D721Med (cell line): ENCODE data around the gene BMP6.

Experiments
- DNase-seq: peaks from one replicate; pipeline ENCODE4 v3.0.0; 2011; ENCODE audit warnings: low spot score; ENCODE audit not compliant: insufficient read length
- FAIRE-seq: peaks from 2 replicates; lab custom pipeline; 2011; peaks lifted over from hg19 to GRCh38; lab: Jason Lieb, UNC
- TF ChIP-seq, protein P1 (sequence below): IDR thresholded peaks from 2 replicates; pipeline ENCODE4 v1.5.1; 2012; ENCODE audit warnings: mild to moderate bottlenecking, control low read depth; ENCODE audit not compliant: insufficient read depth; ENCODE audit errors: missing control alignments

The BMP6 gene

DNA sequence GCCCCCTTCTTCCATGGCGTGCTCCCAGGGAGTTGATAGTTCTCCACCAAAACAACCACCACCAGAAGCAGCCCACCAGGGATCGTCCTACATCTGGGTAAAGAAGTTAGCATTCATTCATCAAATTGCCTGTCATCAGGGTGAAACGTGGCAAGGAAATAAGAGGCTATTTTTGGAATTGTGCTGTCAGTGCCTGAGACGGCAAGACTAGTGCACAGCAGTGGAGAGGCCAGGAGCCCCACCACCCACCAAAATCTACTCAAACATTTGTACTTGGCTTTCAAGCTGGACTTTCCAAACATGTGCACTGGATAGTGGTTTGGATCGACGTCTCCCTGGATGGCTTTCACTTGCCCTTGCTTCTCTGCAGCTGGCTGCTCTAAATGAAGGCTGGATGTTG, 139.9 kb downstream of the BMP6 start:
- TF ChIP-seq, protein P1, sequence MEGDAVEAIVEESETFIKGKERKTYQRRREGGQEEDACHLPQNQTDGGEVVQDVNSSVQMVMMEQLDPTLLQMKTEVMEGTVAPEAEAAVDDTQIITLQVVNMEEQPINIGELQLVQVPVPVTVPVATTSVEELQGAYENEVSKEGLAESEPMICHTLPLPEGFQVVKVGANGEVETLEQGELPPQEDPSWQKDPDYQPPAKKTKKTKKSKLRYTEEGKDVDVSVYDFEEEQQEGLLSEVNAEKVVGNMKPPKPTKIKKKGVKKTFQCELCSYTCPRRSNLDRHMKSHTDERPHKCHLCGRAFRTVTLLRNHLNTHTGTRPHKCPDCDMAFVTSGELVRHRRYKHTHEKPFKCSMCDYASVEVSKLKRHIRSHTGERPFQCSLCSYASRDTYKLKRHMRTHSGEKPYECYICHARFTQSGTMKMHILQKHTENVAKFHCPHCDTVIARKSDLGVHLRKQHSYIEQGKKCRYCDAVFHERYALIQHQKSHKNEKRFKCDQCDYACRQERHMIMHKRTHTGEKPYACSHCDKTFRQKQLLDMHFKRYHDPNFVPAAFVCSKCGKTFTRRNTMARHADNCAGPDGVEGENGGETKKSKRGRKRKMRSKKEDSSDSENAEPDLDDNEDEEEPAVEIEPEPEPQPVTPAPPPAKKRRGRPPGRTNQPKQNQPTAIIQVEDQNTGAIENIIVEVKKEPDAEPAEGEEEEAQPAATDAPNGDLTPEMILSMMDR, result no peak
- DNase-seq (no peak), FAIRE-seq (no peak)

DNA sequence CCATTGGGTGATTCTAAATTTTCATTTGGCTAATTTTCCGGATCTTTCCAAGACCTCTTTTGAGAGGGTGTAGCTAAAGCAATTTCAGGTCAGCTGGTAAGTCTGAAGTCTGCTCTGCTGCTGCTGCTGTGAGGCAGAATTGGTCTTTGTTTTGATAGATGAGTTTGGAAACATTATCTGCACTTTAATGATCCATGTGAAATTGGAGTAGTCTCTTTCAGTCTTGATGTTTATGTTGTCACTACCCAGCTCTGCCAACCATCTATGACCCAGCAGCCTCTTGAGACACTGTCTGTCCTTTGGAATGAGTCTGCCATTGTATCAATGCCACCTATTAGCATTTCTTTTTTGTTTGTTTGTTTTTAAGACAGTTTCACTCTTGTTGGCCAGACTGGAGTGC, 140.6 kb downstream of the BMP6 start:
- DNase-seq (no peak), FAIRE-seq (no peak)
- TF ChIP-seq, protein P1, result no peak

DNA sequence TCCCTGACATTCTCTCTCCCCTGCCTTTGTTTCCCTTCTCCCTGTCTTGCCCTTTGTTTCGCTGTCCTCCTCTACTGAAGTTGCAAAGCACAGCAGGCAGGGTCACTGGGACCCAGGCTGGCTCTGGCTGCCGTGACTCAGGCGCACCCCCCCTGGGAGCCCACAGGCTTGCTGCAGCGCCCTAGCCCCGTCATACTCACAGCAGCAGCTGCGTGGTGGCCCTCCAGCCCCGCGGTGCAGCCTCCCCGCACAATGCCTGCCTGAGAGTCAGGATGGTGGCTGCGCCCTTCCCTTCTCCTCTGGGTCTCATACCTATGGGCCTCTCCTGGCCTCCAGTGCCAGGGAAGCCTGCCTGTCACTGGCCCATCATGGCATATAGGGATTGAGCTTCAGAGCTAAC, 143.0 kb downstream of the BMP6 start:
- DNase-seq (no peak), FAIRE-seq (no peak)
- TF ChIP-seq, protein P1, result no peak

DNA sequence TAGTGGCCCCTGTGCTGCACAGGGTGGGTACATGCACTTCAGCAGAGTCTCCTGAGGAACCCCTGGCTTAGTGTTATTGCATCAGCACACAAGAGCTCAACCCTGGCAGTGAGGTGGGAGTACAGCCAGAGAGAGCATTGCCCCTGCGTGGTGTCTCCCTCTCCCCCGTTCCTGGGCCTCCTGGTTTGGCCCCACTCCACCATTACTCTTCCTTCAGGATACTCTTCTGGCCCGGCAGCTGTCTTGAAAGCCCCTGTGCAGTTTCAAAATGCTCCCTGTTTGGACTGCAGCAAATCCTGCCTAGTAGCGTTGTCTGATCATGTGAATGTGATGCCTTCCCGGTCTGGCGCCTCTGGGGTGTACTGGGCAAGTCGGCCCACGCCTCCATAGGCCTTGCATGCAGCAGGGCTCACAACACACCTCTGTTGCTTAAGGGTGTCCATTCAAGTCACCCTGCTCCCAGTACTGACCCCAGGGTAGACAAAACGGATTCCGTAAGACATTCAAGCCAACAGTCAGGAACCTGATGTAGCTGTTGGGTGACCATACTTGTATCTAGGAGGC, 152.6 kb downstream of the BMP6 start:
- TF ChIP-seq, protein P1, result no peak
- DNase-seq, result no peak
- no peak for FAIRE-seq

DNA sequence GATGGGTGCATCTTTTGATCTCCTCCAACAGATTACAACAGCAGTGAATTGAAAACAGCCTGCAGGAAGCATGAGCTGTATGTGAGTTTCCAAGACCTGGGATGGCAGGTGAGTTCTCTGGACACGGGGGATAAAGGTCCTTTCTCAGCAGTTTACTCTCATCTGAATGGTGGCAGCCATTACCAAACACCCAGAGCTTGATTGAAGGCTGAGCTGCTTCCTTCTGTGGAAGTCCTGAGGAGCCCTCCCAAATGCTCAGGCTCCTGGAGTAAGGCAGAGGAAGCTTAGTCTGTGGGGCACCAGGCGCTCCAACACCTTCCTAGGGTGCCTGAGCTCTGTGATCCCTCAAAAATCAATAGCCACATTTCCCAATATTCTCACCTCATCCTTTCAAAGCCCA, 153.1 kb downstream of the BMP6 start:
- DNase-seq (no peak), FAIRE-seq (no peak)
- TF ChIP-seq, protein P1, result no peak

DNA sequence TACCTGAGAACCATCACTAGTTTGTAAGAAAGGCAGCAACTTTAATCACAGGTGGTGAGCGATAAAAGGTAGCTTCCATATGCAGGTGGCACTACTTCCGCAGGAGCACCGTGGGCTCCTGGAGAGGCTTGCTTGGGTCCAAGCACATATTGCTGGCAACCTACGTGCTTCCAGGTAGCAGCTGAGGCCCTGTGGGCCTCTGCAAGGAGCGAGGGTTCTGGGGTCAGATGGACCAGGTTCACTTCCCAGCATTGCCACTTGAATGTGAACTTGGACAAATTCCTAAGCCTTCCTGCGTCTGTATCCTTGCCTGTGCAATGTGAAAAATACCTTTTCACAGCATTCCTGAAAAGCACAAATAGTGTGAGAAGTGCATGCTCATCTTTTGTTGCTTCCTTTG, 153.7 kb downstream of the BMP6 start:
- FAIRE-seq, result no peak

More for the DNA sequence above, 153.7 kb downstream of the BMP6 start:
- TF ChIP-seq, protein P1, result no peak
- DNase-seq, result no peak
